Measurements from ENCODE around the gene FXYD3.
A peak's percentile ranks its signal among the peaks of the same experiment; 100 is the strongest.

The FXYD3 gene

GRCh38 chr19:35140962-35141836 lies 25.6 kb downstream of the FXYD3 start:
- TF ChIP-seq CTCF (conservative IDR thresholded peaks at IDR 0.05; ENCODE audit: low read depth, low read length) = peak; percentile 28; the same call in 1 of the 2 replicates
- H3K9ac ChIP-seq = no peak overlapping the region
- H2AFZ ChIP-seq (ENCODE audit: low read depth) = peak overlapping the region; percentile 57
- H3K79me2 ChIP-seq (ENCODE audit: insufficient read depth, low read depth) = no peaks in the 10 kb centered on the region
- peak overlapping the region; percentile 80 for H3K4me2 ChIP-seq
- no peaks in the 10 kb centered on the region for H4K20me1 ChIP-seq (ENCODE audit: insufficient read depth)
- H3K27ac ChIP-seq = no peak overlapping the region
- peaks cover 13% of the 10 kb centered on the region; the same call in 1 of the 2 replicates for H3K27me3 ChIP-seq (ENCODE audit: insufficient read depth, low read depth)
- H3K4me1 ChIP-seq (ENCODE audit: low read depth, poor library complexity, severe bottlenecking) = peaks cover 7% of the 10 kb centered on the region
- H3K4me3 ChIP-seq (IDR thresholded peaks at IDR 0.05; ENCODE audit: insufficient read depth, low read depth, low read length) = no peak overlapping the region
- no peaks in the 10 kb centered on the region for H3K36me3 ChIP-seq (ENCODE audit: insufficient read depth)

GRCh38 chr19:35141837-35142605 lies 26.4 kb downstream of the FXYD3 start:
- peak overlapping the region; percentile 80 for H3K4me2 ChIP-seq
- no peak for TF ChIP-seq CTCF (conservative IDR thresholded peaks at IDR 0.05; ENCODE audit: low read depth, low read length)
- H3K36me3 ChIP-seq (ENCODE audit: insufficient read depth) = no peaks in the 10 kb centered on the region
- no peak overlapping the region for H3K9ac ChIP-seq
- H3K27ac ChIP-seq = no peak overlapping the region
- no peaks in the 10 kb centered on the region for H4K20me1 ChIP-seq (ENCODE audit: insufficient read depth)
- H3K27me3 ChIP-seq (ENCODE audit: insufficient read depth, low read depth) = peaks cover 13% of the 10 kb centered on the region; the same call in 1 of the 2 replicates
- H3K4me3 ChIP-seq (IDR thresholded peaks at IDR 0.05; ENCODE audit: insufficient read depth, low read depth, low read length) = no peak overlapping the region
- H2AFZ ChIP-seq (ENCODE audit: low read depth) = peak overlapping the region; percentile 49
- no peaks in the 10 kb centered on the region for H3K79me2 ChIP-seq (ENCODE audit: insufficient read depth, low read depth)
- peaks cover 7% of the 10 kb centered on the region for H3K4me1 ChIP-seq (ENCODE audit: low read depth, poor library complexity, severe bottlenecking)

GRCh38 chr19:35142606-35143230 lies 27.1 kb downstream of the FXYD3 start:
- no peak for TF ChIP-seq CTCF (conservative IDR thresholded peaks at IDR 0.05; ENCODE audit: low read depth, low read length)
- H3K36me3 ChIP-seq (ENCODE audit: insufficient read depth) = no peaks in the 10 kb centered on the region
- H3K4me3 ChIP-seq (IDR thresholded peaks at IDR 0.05; ENCODE audit: insufficient read depth, low read depth, low read length) = no peak overlapping the region
- H3K27ac ChIP-seq = no peak overlapping the region
- no peak overlapping the region for H3K9ac ChIP-seq
- peaks cover 13% of the 10 kb centered on the region; the same call in 1 of the 2 replicates for H3K27me3 ChIP-seq (ENCODE audit: insufficient read depth, low read depth)
- H3K4me1 ChIP-seq (ENCODE audit: low read depth, poor library complexity, severe bottlenecking) = peaks cover 7% of the 10 kb centered on the region
- H4K20me1 ChIP-seq (ENCODE audit: insufficient read depth) = no peaks in the 10 kb centered on the region
- H3K79me2 ChIP-seq (ENCODE audit: insufficient read depth, low read depth) = no peaks in the 10 kb centered on the region
- no peak overlapping the region for H3K4me2 ChIP-seq
- H2AFZ ChIP-seq (ENCODE audit: low read depth) = no peak overlapping the region

- Histone ChIP-seq H3K36me3 (ENCODE audit: insufficient read depth) (no peaks in the 10 kb centered on the region), H3K9ac (no peak within 1 kb of the TSS), H3K27me3 (ENCODE audit: insufficient read depth, low read depth) (peaks cover 13% of the 10 kb centered on the region; the same call in 1 of the 2 replicates), H3K4me3 (IDR thresholded peaks at IDR 0.05; ENCODE audit: insufficient read depth, low read depth, low read length) (no peak within 1 kb of the TSS), H3K27ac (no peak within 1 kb of the TSS), H3K4me1 (ENCODE audit: low read depth, poor library complexity, severe bottlenecking) (peaks cover 7% of the 10 kb centered on the region), H4K20me1 (ENCODE audit: insufficient read depth) (no peaks in the 10 kb centered on the region), H3K79me2 (ENCODE audit: insufficient read depth, low read depth) (no peaks in the 10 kb centered on the region), H2AFZ (ENCODE audit: low read depth) (no peak within 1 kb of the TSS; the same call in 1 of the 2 replicates), H3K4me2 (0 out of 2 replicates have a peak within 1 kb of the TSS, but pooled peaks have one; percentile 80)
- no peak for TF ChIP-seq CTCF (conservative IDR thresholded peaks at IDR 0.05; ENCODE audit: low read depth, low read length)
Observed at GRCh38 chr19:35143231-35143715, 27.6 kb downstream of the FXYD3 start, which contains the start of gene FXYD7. TSS of gene FXYD7 (plus strand) at chr19:35143255. CDS start at chr19:35143334, 79 bp downstream.
